Gastroesophageal sphincter (tissue), 4 donors: ENCODE data around the gene NOS1AP. TPM values are rescaled to one million over a fixed set of nuclear protein-coding genes. Genes with fewer than 3 reads are reported as not detected.

Experiments used
- ATAC-seq: fragments of 150-250 bp; one replicate; pipeline ENCODE4 v1.9.1; 2016; ENCODE audit warnings: mild to moderate bottlenecking, moderate library complexity
- H3K27ac ChIP-seq, 4 donors: fragments of 200-600 bp; sonication (generic) in 3 of 4; 1 replicate in 3 of 4; 2 replicates in 1 of 4; pipeline ENCODE4 v1.5.1; 2016 to 2019
- H3K27me3 ChIP-seq: fragments of 200-600 bp; sonication (generic); one replicate; pipeline ENCODE4 v1.5.1; 2019
- H3K36me3 ChIP-seq, 2 donors: fragments of 200-600 bp; sonication (generic); one replicate each; pipeline ENCODE4 v1.5.1; 2019; ENCODE audit warnings: control low read depth in 1 of 2
- H3K4me1 ChIP-seq, 3 donors: fragments of 200-600 bp; sonication (generic); 1 replicate in 2 of 3; 2 replicates in 1 of 3; pipeline ENCODE4 v1.5.1; 2016 to 2019; ENCODE audit warnings: control low read depth in 2 of 3
- H3K4me3 ChIP-seq, 2 donors: fragments of 200-600 bp; sonication (generic); one replicate each; pipeline ENCODE4 v1.5.1; 2019; ENCODE audit warnings: mild to moderate bottlenecking in 1 of 2, moderate library complexity in 1 of 2
- H3K9me3 ChIP-seq, 3 donors: fragments of 200-600 bp; sonication (generic); one replicate each; pipeline ENCODE4 v1.5.1; 2017 to 2019; ENCODE audit warnings: control low read depth in 2 of 3
- EP300 ChIP-seq: sonication (generic); formaldehyde crosslinking; IDR thresholded peaks from one replicate; pipeline ENCODE4 v1.6.1; 2017; ENCODE audit warnings: antibody characterized with exemption, mild to moderate bottlenecking
- POLR2A ChIP-seq, 2 donors: fragments of 450-650 bp; IDR thresholded peaks; one replicate each; pipeline ENCODE4 v1.6.1; 2017; ENCODE audit warnings: antibody characterized with exemption in 2 of 2, mild to moderate bottlenecking in 2 of 2, moderate library complexity in 1 of 2
- POLR2AphosphoS5 ChIP-seq: sonication (generic); formaldehyde crosslinking; IDR thresholded peaks from one replicate; pipeline ENCODE4 v1.6.1; 2017; ENCODE audit warnings: antibody characterized with exemption
- WGBS, 2 donors: methylation state at CpG; one replicate each; pipeline ENCODE4 v1.1.5; 2018; ENCODE audit warnings: low coverage in 1 of 2; 5-methylcytosine and 5-hydroxymethylcytosine counted together
- total RNA-seq, 4 donors: library from RNA; depleted of rRNA; stranded (reverse); fragments of >200 nt; gene quantifications; one replicate each; pipeline ENCODE4 v1.1.0, GENCODE V29; 2016
- TF ChIP-seq, protein P1 (sequence below), 4 experiments: fragments of 200-600 bp in 2 of 4; fragments of 450-650 bp in 2 of 4; sonication (generic) in 1 of 4; IDR thresholded peaks; one replicate each; pipeline ENCODE4 v1.5.1; 2017 to 2019; ENCODE audit warnings: antibody characterized with exemption in 4 of 4, mild to moderate bottlenecking in 2 of 4, moderate library complexity in 2 of 4

NOS1AP gene
- total RNA-seq, 4 donors from 2014 or later: 3.5 to 7.8 (median 4.1) TPM

DNA sequence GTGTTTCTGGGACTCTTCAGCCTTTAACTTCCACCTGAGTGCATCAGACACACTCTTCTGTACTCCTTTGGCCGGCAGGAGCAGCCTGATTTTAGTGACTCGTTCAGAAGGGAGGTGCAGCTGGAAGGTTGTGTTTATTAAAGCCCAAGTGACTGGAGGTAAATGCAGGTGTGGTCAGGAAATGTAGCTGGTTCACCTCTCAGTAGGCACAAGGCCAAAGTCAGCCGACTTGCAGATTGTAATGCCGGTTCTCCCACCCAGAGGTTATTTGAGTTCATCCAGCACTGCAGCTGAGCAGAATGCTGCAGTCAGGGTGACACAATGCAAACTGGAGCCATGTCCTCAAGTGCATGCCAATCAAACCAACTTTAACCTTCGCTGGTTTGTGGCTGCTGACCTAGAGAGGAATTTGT lies 215.7 kb downstream of the NOS1AP start:
- WGBS, 2 donors: 18 to 20% methylated on average over 3 to 5 of the region's 5 CpGs

DNA sequence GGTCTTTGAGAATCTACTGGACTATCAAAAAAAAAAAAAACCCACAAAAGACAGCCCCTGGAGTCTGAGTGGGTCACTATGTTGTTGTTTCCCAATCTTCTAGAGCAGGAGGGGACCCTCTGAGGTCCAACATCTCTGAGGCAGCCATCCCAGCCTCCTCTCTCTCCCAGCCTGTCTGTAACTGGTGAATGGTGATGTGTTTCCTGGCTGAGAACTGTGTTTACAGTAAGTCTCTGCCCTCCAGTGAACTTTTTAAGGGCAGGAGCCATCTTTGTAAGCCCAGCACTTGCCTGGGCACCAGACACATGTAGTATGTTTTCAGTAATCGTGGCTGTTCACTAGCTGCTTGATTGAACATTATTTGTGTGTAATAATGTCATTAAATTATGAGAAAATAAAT lies 221.5 kb downstream of the NOS1AP start:
- Histone ChIP-seq H3K9me3 (no peaks in the 10 kb centered on the region), H3K27ac (no peak overlapping the region), H3K27me3 (no peaks in the 10 kb centered on the region), H3K36me3 (no peaks in the 10 kb centered on the region), H3K4me1 (no peaks in the 10 kb centered on the region), H3K4me3 (no peak overlapping the region)
- ATAC-seq: no peak
- 86 to 100% methylated on average over 1 of the region's 1 CpG for WGBS, 2 donors
- no peak for TF ChIP-seq POLR2A (IDR thresholded peaks at IDR 0.05)
- TF ChIP-seq EP300: no peak

More for the DNA sequence above, 215.7 kb downstream of the NOS1AP start:
- H3K4me3 ChIP-seq: no peak overlapping the region
- no peak for TF ChIP-seq POLR2A (IDR thresholded peaks at IDR 0.05)
- TF ChIP-seq EP300: no peak
- no peaks in the 10 kb centered on the region for H3K36me3 ChIP-seq
- no peak overlapping the region for H3K27ac ChIP-seq
- no peak for ATAC-seq
- no peaks in the 10 kb centered on the region for H3K27me3 ChIP-seq
- no peaks in the 10 kb centered on the region for H3K9me3 ChIP-seq
- H3K4me1 ChIP-seq: peaks cover 0 to 22% (median 0%) of the 10 kb centered on the region in 3 donors

DNA sequence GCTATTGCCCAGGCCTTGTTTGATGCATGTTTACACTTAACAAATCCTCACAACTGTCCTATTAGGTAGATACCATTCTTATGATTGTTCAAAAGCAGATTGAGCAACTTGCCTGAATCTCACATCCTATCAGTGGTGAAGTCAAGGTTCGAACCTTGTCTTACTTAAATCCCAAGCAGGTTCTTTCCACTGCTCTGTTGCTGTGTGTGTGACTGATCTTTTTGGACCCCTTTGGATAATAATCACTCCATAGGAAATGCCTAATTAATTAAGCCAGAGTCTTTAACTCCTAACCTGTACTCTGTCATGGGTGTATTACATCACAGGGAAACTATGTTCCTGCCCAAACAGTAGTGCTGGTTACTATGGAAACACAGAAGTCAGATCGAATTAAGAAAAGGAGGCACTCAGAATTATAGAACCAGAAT lies 222.9 kb downstream of the NOS1AP start:
- Histone ChIP-seq H3K36me3 (no peaks in the 10 kb centered on the region), H3K9me3 (no peaks in the 10 kb centered on the region), H3K4me1 (no peaks in the 10 kb centered on the region), H3K27ac (no peak overlapping the region), H3K27me3 (no peaks in the 10 kb centered on the region), H3K4me3 (no peak overlapping the region)
- 56 to 66% methylated on average over 2 of the region's 2 CpGs for WGBS, 2 donors
- ATAC-seq: no peak
- TF ChIP-seq POLR2AphosphoS5 (no peak), POLR2A (IDR thresholded peaks at IDR 0.05) (no peak), EP300 (no peak)
- TF ChIP-seq, protein P1, sequence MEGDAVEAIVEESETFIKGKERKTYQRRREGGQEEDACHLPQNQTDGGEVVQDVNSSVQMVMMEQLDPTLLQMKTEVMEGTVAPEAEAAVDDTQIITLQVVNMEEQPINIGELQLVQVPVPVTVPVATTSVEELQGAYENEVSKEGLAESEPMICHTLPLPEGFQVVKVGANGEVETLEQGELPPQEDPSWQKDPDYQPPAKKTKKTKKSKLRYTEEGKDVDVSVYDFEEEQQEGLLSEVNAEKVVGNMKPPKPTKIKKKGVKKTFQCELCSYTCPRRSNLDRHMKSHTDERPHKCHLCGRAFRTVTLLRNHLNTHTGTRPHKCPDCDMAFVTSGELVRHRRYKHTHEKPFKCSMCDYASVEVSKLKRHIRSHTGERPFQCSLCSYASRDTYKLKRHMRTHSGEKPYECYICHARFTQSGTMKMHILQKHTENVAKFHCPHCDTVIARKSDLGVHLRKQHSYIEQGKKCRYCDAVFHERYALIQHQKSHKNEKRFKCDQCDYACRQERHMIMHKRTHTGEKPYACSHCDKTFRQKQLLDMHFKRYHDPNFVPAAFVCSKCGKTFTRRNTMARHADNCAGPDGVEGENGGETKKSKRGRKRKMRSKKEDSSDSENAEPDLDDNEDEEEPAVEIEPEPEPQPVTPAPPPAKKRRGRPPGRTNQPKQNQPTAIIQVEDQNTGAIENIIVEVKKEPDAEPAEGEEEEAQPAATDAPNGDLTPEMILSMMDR (IDR thresholded peaks at IDR 0.05): no peak

DNA sequence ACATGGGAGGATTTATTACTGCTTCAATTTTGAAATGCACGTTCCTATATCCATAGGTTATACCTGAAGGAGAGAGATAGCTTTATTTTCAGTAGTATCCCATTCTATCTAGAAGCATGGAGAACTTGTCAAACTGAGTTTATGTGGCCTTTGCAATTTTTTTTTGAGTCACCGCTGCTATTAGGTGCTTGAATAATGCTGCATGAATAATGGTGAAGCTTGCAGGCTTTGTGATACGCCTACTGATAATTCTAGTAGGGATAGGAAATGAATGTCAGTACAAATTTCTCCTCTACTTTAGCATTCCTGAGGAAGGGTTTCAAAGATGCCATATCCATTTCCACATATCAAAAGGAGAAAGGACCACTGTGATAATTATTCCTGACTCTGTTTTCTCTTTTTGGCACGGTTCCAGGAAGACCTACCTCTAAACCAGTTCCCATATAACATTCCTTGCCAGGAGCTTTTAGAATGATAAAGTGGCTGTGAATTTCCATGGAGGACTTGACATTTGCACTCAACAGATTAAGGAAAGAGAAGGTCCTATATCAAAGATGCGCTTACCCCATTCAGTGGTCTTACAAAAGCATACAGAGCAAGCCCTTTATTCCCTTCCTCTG lies 223.7 kb downstream of the NOS1AP start:
- no peaks in the 10 kb centered on the region for H3K36me3 ChIP-seq
- WGBS, 2 donors: 80 to 84% methylated on average over 5 of the region's 5 CpGs

DNA sequence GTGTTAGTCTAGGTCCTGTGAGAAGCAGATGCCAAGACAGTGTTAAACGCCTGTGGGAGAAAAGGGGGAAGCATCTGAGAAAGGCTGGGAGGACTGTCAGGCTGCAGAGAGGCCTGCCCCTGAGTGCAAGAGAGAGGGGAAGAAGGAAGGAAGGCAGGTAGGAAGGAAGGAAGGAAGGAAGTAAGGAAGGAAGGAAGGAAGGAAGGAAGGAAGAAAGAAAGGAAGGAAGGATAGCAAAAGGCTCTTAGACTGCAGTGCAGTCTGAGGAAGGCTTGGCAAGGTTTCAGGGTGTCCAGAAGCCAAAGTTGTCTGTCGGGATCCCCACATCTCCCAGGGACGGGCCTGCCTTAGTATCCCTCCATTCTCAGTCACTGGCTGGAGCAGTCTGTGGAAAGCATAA lies 224.5 kb downstream of the NOS1AP start:
- no peaks in the 10 kb centered on the region for H3K36me3 ChIP-seq
- no peak overlapping the region for H3K27ac ChIP-seq
- no peak overlapping the region for H3K4me3 ChIP-seq
- no peaks in the 10 kb centered on the region for H3K9me3 ChIP-seq
- ATAC-seq: no peak
- TF ChIP-seq EP300 (no peak), POLR2AphosphoS5 (no peak), POLR2A (IDR thresholded peaks at IDR 0.05) (no peak)
- TF ChIP-seq, protein P1 (IDR thresholded peaks at IDR 0.05): no peak
- WGBS, 2 donors: 62 to 73% methylated on average over 2 to 3 of the region's 3 CpGs
- H3K4me1 ChIP-seq: no peaks in the 10 kb centered on the region
- H3K27me3 ChIP-seq: no peaks in the 10 kb centered on the region

More for the DNA sequence above, 223.7 kb downstream of the NOS1AP start:
- H3K4me1 ChIP-seq: no peaks in the 10 kb centered on the region
- no peak overlapping the region for H3K4me3 ChIP-seq
- no peak for TF ChIP-seq POLR2AphosphoS5
- TF ChIP-seq EP300: no peak
- no peak for TF ChIP-seq POLR2A (IDR thresholded peaks at IDR 0.05)
- no peaks in the 10 kb centered on the region for H3K9me3 ChIP-seq
- H3K27ac ChIP-seq: no peak overlapping the region
- ATAC-seq: no peak
- no peaks in the 10 kb centered on the region for H3K27me3 ChIP-seq

DNA sequence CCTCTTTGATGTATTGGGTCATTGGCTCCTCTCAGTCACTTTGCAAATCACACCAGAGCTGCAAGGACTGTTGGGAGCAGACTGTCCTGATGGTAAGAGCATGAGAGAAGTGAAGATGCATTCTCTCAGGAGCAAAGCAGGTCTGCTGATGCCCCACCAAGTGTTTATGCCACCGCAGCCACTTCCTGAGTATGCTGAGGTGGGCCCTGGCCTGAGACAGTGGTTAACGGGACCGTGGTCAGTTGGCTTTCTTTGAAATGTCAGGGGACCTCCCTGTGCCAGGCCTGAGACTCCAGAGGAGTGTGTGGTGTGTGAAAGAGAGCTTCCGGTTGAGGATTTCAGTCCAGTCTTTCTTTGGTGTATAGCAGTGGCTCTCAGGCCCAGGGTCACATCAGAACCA lies 227.7 kb downstream of the NOS1AP start:
- Histone ChIP-seq H3K4me1 (no peaks in the 10 kb centered on the region), H3K27me3 (no peaks in the 10 kb centered on the region), H3K36me3 (no peaks in the 10 kb centered on the region), H3K27ac (no peak overlapping the region), H3K9me3 (peaks cover 0 to 11% (median 0%) of the 10 kb centered on the region in 3 donors), H3K4me3 (no peak overlapping the region)
- ATAC-seq: no peak
- TF ChIP-seq, protein P1 (IDR thresholded peaks at IDR 0.05): no peak
- TF ChIP-seq EP300: no peak
- no peak for TF ChIP-seq POLR2AphosphoS5
- no peak for TF ChIP-seq POLR2A (IDR thresholded peaks at IDR 0.05)
- 71 to 100% methylated on average over 1 of the region's 4 CpGs for WGBS, 2 donors
